ENCODE measurements around the gene MYL12B. TPM values are rescaled to one million over a fixed set of nuclear protein-coding genes. Genes with fewer than 3 reads are reported as not detected.
"Not testable (repeated sequence)": the region's sequence is repeated elsewhere in the genome, so short reads cannot be mapped to it uniquely, and the experiment has no call there.

MYL12B gene
- polyA plus RNA-seq, 4 donors, result 431 to 1,249 (median 885) TPM

GRCh38 chr18:3218819-3219218 lies 43.1 kb upstream of the MYL12B start:
- Histone ChIP-seq H3K27ac (ENCODE audit: low read depth in 1 of 3, low read length in 2 of 3) (peak overlapping the region in 1 of 3 donors; percentile 94), H3K9me3 (ENCODE audit: control insufficient read depth in 2 of 2, insufficient read depth in 1 of 2, low read depth in 1 of 2, low read length in 1 of 2) (peaks cover 0 to 12% of the 10 kb centered on the region in 2 donors), H3K4me1 (ENCODE audit: control insufficient read depth in 3 of 3, insufficient read depth in 2 of 3, low read depth in 1 of 3, low read length in 2 of 3) (peaks cover 0 to 39% (median 5%) of the 10 kb centered on the region in 3 donors), H3K27me3 (ENCODE audit: control insufficient read depth in 3 of 3, insufficient read depth in 3 of 3, low read length in 3 of 3) (no peaks in the 10 kb centered on the region), H3K36me3 (ENCODE audit: control insufficient read depth in 3 of 3, insufficient read depth in 2 of 3, low read depth in 1 of 3, low read length in 3 of 3) (peaks cover 0 to 8% (median 0%) of the 10 kb centered on the region in 3 donors), H3K4me3 (ENCODE audit: low read depth in 1 of 3, low read length in 3 of 3) (no peak overlapping the region)
- FAIRE-seq (no peak), DNase-seq (peak in 1 of 2 donors; percentile 34)
- WGBS, 3 donors, result 75 to 89% (median 85%) methylated on average over 2 of the region's 2 CpGs

- no peaks in the 10 kb centered on the region for H3K27me3 ChIP-seq (ENCODE audit: control insufficient read depth in 3 of 3, insufficient read depth in 3 of 3, low read length in 3 of 3)
- H3K9me3 ChIP-seq (ENCODE audit: control insufficient read depth in 2 of 2, insufficient read depth in 1 of 2, low read depth in 1 of 2, low read length in 1 of 2), result peaks cover 0 to 12% of the 10 kb centered on the region in 2 donors
- WGBS, 3 donors, result 78 to 87% (median 84%) methylated on average over 8 of the region's 8 CpGs
- peak overlapping the region in 2 of 3 donors; percentile 1 to 94 for H3K27ac ChIP-seq (ENCODE audit: low read depth in 1 of 3, low read length in 2 of 3)
- peaks cover 0 to 39% (median 5%) of the 10 kb centered on the region in 3 donors for H3K4me1 ChIP-seq (ENCODE audit: control insufficient read depth in 3 of 3, insufficient read depth in 2 of 3, low read depth in 1 of 3, low read length in 2 of 3)
- H3K36me3 ChIP-seq (ENCODE audit: control insufficient read depth in 3 of 3, insufficient read depth in 2 of 3, low read depth in 1 of 3, low read length in 3 of 3), result peaks cover 0 to 8% (median 0%) of the 10 kb centered on the region in 3 donors
- no peak for FAIRE-seq
- no peak overlapping the region for H3K4me3 ChIP-seq (ENCODE audit: low read depth in 1 of 3, low read length in 3 of 3)
- no peak for DNase-seq
These were observed 42.7 kb upstream of the MYL12B start for GRCh38 chr18:3219241-3219630.

- peak in 1 of 2 donors; percentile 32 for DNase-seq
- FAIRE-seq, result no peak
- Histone ChIP-seq H3K4me1 (ENCODE audit: control insufficient read depth in 3 of 3, insufficient read depth in 2 of 3, low read depth in 1 of 3, low read length in 2 of 3) (peaks cover 0 to 41% (median 5%) of the 10 kb centered on the region in 3 donors), H3K4me3 (ENCODE audit: low read depth in 1 of 3, low read length in 3 of 3) (no peak within 1 kb of the TSS), H3K36me3 (ENCODE audit: control insufficient read depth in 3 of 3, insufficient read depth in 2 of 3, low read depth in 1 of 3, low read length in 3 of 3) (peaks cover 0 to 4% (median 0%) of the 10 kb centered on the region in 3 donors), H3K27me3 (ENCODE audit: control insufficient read depth in 3 of 3, insufficient read depth in 3 of 3, low read length in 3 of 3) (no peaks in the 10 kb centered on the region), H3K27ac (ENCODE audit: low read depth in 1 of 3, low read length in 2 of 3) (peak within 1 kb of the TSS; percentile 1 to 94 (median 15)), H3K9me3 (ENCODE audit: control insufficient read depth in 2 of 2, insufficient read depth in 1 of 2, low read depth in 1 of 2, low read length in 1 of 2) (peaks cover 0 to 10% of the 10 kb centered on the region in 2 donors)
- WGBS, 3 donors, result 79 to 89% (median 83%) methylated on average over 9 of the region's 9 CpGs
These were observed 42.1 kb upstream of the MYL12B start, which contains the start of gene MYOM1 for GRCh38 chr18:3219631-3220335. Gene MYOM1 (minus strand): TSS chr18:3219968. CDS start chr18:3215223, 4,745 bp downstream.

GRCh38 chr18:3220868-3221267 lies 41.1 kb upstream of the MYL12B start:
- Histone ChIP-seq H3K4me1 (ENCODE audit: control insufficient read depth in 3 of 3, insufficient read depth in 2 of 3, low read depth in 1 of 3, low read length in 2 of 3) (peaks cover 0 to 49% (median 10%) of the 10 kb centered on the region in 3 donors), H3K27ac (ENCODE audit: low read depth in 1 of 3, low read length in 2 of 3) (peak overlapping the region in 1 of 3 donors; percentile 15)
- not testable (repeated sequence) for FAIRE-seq; H3K9me3 ChIP-seq (ENCODE audit: control insufficient read depth in 2 of 2, insufficient read depth in 1 of 2, low read depth in 1 of 2, low read length in 1 of 2); H3K36me3 ChIP-seq (ENCODE audit: control insufficient read depth in 3 of 3, insufficient read depth in 2 of 3, low read depth in 1 of 3, low read length in 3 of 3); DNase-seq; H3K4me3 ChIP-seq (ENCODE audit: low read depth in 1 of 3, low read length in 3 of 3); H3K27me3 ChIP-seq (ENCODE audit: control insufficient read depth in 3 of 3, insufficient read depth in 3 of 3, low read length in 3 of 3)
- WGBS, 3 donors, result 89 to 90% (median 89%) methylated on average over 4 of the region's 4 CpGs

- Histone ChIP-seq H3K4me1 (ENCODE audit: control insufficient read depth in 3 of 3, insufficient read depth in 2 of 3, low read depth in 1 of 3, low read length in 2 of 3) (peaks cover 0 to 49% (median 10%) of the 10 kb centered on the region in 3 donors), H3K27ac (ENCODE audit: low read depth in 1 of 3, low read length in 2 of 3) (no peak overlapping the region), H3K36me3 (ENCODE audit: control insufficient read depth in 3 of 3, insufficient read depth in 2 of 3, low read depth in 1 of 3, low read length in 3 of 3) (no peaks in the 10 kb centered on the region), H3K27me3 (ENCODE audit: control insufficient read depth in 3 of 3, insufficient read depth in 3 of 3, low read length in 3 of 3) (no peaks in the 10 kb centered on the region), H3K4me3 (ENCODE audit: low read depth in 1 of 3, low read length in 3 of 3) (no peak overlapping the region), H3K9me3 (ENCODE audit: control insufficient read depth in 2 of 2, insufficient read depth in 1 of 2, low read depth in 1 of 2, low read length in 1 of 2) (peaks cover 0 to 6% of the 10 kb centered on the region in 2 donors)
- 93 to 96% (median 93%) methylated on average over 6 of the region's 6 CpGs for WGBS, 3 donors
- no peak for FAIRE-seq
- no peak for DNase-seq
These were observed 40.4 kb upstream of the MYL12B start for GRCh38 chr18:3221496-3221895.

GRCh38 chr18:3223356-3223755 lies 38.6 kb upstream of the MYL12B start:
- Histone ChIP-seq H3K4me1 (ENCODE audit: control insufficient read depth in 3 of 3, insufficient read depth in 2 of 3, low read depth in 1 of 3, low read length in 2 of 3) (peaks cover 0 to 36% (median 7%) of the 10 kb centered on the region in 3 donors), H3K4me3 (ENCODE audit: low read depth in 1 of 3, low read length in 3 of 3) (no peak overlapping the region), H3K27me3 (ENCODE audit: control insufficient read depth in 3 of 3, insufficient read depth in 3 of 3, low read length in 3 of 3) (no peaks in the 10 kb centered on the region), H3K36me3 (ENCODE audit: control insufficient read depth in 3 of 3, insufficient read depth in 2 of 3, low read depth in 1 of 3, low read length in 3 of 3) (no peaks in the 10 kb centered on the region), H3K9me3 (ENCODE audit: control insufficient read depth in 2 of 2, insufficient read depth in 1 of 2, low read depth in 1 of 2, low read length in 1 of 2) (no peaks in the 10 kb centered on the region), H3K27ac (ENCODE audit: low read depth in 1 of 3, low read length in 2 of 3) (peak overlapping the region in 1 of 3 donors; percentile 26)
- DNase-seq, result no peak
- no peak for FAIRE-seq
- 54 to 63% (median 63%) methylated on average over 1 of the region's 1 CpG for WGBS, 3 donors

GRCh38 chr18:3224223-3224622 lies 37.7 kb upstream of the MYL12B start:
- H3K27me3 ChIP-seq (ENCODE audit: control insufficient read depth in 3 of 3, insufficient read depth in 3 of 3, low read length in 3 of 3), result no peaks in the 10 kb centered on the region
- FAIRE-seq (no peak), DNase-seq (no peak)
- H3K9me3 ChIP-seq (ENCODE audit: control insufficient read depth in 2 of 2, insufficient read depth in 1 of 2, low read depth in 1 of 2, low read length in 1 of 2), result no peaks in the 10 kb centered on the region
- H3K4me1 ChIP-seq (ENCODE audit: control insufficient read depth in 3 of 3, insufficient read depth in 2 of 3, low read depth in 1 of 3, low read length in 2 of 3), result peaks cover 0 to 31% (median 7%) of the 10 kb centered on the region in 3 donors
- H3K36me3 ChIP-seq (ENCODE audit: control insufficient read depth in 3 of 3, insufficient read depth in 2 of 3, low read depth in 1 of 3, low read length in 3 of 3), result no peaks in the 10 kb centered on the region
- no peak overlapping the region for H3K27ac ChIP-seq (ENCODE audit: low read depth in 1 of 3, low read length in 2 of 3)
- WGBS, 3 donors, result 89 to 92% (median 89%) methylated on average over 3 of the region's 3 CpGs
- no peak overlapping the region for H3K4me3 ChIP-seq (ENCODE audit: low read depth in 1 of 3, low read length in 3 of 3)

- Histone ChIP-seq H3K36me3 (ENCODE audit: control insufficient read depth in 3 of 3, insufficient read depth in 2 of 3, low read depth in 1 of 3, low read length in 3 of 3) (no peaks in the 10 kb centered on the region), H3K27ac (ENCODE audit: low read depth in 1 of 3, low read length in 2 of 3) (peak overlapping the region in 2 of 3 donors; percentile 44 to 49), H3K4me3 (ENCODE audit: low read depth in 1 of 3, low read length in 3 of 3) (no peak overlapping the region), H3K27me3 (ENCODE audit: control insufficient read depth in 3 of 3, insufficient read depth in 3 of 3, low read length in 3 of 3) (no peaks in the 10 kb centered on the region), H3K9me3 (ENCODE audit: control insufficient read depth in 2 of 2, insufficient read depth in 1 of 2, low read depth in 1 of 2, low read length in 1 of 2) (no peaks in the 10 kb centered on the region), H3K4me1 (ENCODE audit: control insufficient read depth in 3 of 3, insufficient read depth in 2 of 3, low read depth in 1 of 3, low read length in 2 of 3) (peaks cover 0 to 22% (median 7%) of the 10 kb centered on the region in 3 donors)
- 23 to 59% (median 37%) methylated on average over 3 of the region's 3 CpGs for WGBS, 3 donors
- FAIRE-seq (no peak), DNase-seq (peak; percentile 48 to 80)
These were observed 36.3 kb upstream of the MYL12B start for GRCh38 chr18:3225588-3225987.

All from small intestine (tissue), 7 donors.